Measurements from ENCODE around the gene LILRB4. TPM values are rescaled to one million over a fixed set of nuclear protein-coding genes. Genes with fewer than 3 reads are reported as not detected.

The LILRB4 gene
- total and polyA plus RNA-seq, 2 experiments from 2014 or later = not detected

- DNase-seq (ENCODE audit: low spot score) = no peak
- Histone ChIP-seq H2AFZ (no peak overlapping the region), H3K4me1 (ENCODE audit: insufficient read depth) (no peaks in the 10 kb centered on the region), H3K9me2 (ENCODE audit: insufficient read depth) (no peaks in the 10 kb centered on the region), H3K4me3 (no peak overlapping the region), H3K27me3 (ENCODE audit: insufficient read depth) (no peaks in the 10 kb centered on the region), H4K20me1 (replicated peaks; ENCODE audit: insufficient read depth) (no peaks in the 10 kb centered on the region), H3K36me3 (ENCODE audit: insufficient read depth) (peaks cover 3% of the 10 kb centered on the region; the same call in 1 of the 2 replicates), H3K79me2 (replicated peaks; ENCODE audit: insufficient read depth) (no peaks in the 10 kb centered on the region), H3K27ac (ENCODE audit: low read depth) (no peak overlapping the region), H3F3A (replicated peaks; ENCODE audit: low read depth) (no peaks in the 10 kb centered on the region), H3K4me2 (no peak overlapping the region)
- no peak for ATAC-seq
- Mint-ChIP-seq H3K9me3 (peaks cover 94% of the 10 kb centered on the region), H3K27ac (no peak overlapping the region), H3K27me3 (ENCODE audit: insufficient read depth, low read depth, poor library complexity) (peaks cover 6% of the 10 kb centered on the region), H3K36me3 (ENCODE audit: low read depth) (peaks cover 44% of the 10 kb centered on the region), H3K4me1 (no peaks in the 10 kb centered on the region), H3K4me3 (no peak overlapping the region)
- TF ChIP-seq CREB1 (CRISPR knock-in tag; IDR thresholded peaks at IDR 0.05; ENCODE audit: low read depth) (no peak), STAT1 (IDR thresholded peaks at IDR 0.05; ENCODE audit: unreplicated experiment) (no peak), JUNB (IDR thresholded peaks at IDR 0.05; ENCODE audit: unreplicated experiment) (no peak), ETS1 (IDR thresholded peaks at IDR 0.05) (no peak), EZH2phosphoT487 (IDR thresholded peaks at IDR 0.05; ENCODE audit: unreplicated experiment) (no peak), REST (IDR thresholded peaks at IDR 0.05; ENCODE audit: unreplicated experiment) (no peak), CTCF (conservative IDR thresholded peaks at IDR 0.05; ENCODE audit: low read depth in 2 of 2) (no peak), ZNF331 (CRISPR knock-in tag; IDR thresholded peaks at IDR 0.05; ENCODE audit: low read depth) (no peak), NANOG (IDR thresholded peaks at IDR 0.05; ENCODE audit: borderline replicate concordance) (no peak), ZNF114 (CRISPR knock-in tag; IDR thresholded peaks at IDR 0.05) (no peak), EZH2 (IDR thresholded peaks at IDR 0.05; ENCODE audit: low read depth, unreplicated experiment) (no peak), POLR2AphosphoS5 (IDR thresholded peaks at IDR 0.05; ENCODE audit: low read depth) (no peak)
- TF ChIP-seq, protein P1, sequence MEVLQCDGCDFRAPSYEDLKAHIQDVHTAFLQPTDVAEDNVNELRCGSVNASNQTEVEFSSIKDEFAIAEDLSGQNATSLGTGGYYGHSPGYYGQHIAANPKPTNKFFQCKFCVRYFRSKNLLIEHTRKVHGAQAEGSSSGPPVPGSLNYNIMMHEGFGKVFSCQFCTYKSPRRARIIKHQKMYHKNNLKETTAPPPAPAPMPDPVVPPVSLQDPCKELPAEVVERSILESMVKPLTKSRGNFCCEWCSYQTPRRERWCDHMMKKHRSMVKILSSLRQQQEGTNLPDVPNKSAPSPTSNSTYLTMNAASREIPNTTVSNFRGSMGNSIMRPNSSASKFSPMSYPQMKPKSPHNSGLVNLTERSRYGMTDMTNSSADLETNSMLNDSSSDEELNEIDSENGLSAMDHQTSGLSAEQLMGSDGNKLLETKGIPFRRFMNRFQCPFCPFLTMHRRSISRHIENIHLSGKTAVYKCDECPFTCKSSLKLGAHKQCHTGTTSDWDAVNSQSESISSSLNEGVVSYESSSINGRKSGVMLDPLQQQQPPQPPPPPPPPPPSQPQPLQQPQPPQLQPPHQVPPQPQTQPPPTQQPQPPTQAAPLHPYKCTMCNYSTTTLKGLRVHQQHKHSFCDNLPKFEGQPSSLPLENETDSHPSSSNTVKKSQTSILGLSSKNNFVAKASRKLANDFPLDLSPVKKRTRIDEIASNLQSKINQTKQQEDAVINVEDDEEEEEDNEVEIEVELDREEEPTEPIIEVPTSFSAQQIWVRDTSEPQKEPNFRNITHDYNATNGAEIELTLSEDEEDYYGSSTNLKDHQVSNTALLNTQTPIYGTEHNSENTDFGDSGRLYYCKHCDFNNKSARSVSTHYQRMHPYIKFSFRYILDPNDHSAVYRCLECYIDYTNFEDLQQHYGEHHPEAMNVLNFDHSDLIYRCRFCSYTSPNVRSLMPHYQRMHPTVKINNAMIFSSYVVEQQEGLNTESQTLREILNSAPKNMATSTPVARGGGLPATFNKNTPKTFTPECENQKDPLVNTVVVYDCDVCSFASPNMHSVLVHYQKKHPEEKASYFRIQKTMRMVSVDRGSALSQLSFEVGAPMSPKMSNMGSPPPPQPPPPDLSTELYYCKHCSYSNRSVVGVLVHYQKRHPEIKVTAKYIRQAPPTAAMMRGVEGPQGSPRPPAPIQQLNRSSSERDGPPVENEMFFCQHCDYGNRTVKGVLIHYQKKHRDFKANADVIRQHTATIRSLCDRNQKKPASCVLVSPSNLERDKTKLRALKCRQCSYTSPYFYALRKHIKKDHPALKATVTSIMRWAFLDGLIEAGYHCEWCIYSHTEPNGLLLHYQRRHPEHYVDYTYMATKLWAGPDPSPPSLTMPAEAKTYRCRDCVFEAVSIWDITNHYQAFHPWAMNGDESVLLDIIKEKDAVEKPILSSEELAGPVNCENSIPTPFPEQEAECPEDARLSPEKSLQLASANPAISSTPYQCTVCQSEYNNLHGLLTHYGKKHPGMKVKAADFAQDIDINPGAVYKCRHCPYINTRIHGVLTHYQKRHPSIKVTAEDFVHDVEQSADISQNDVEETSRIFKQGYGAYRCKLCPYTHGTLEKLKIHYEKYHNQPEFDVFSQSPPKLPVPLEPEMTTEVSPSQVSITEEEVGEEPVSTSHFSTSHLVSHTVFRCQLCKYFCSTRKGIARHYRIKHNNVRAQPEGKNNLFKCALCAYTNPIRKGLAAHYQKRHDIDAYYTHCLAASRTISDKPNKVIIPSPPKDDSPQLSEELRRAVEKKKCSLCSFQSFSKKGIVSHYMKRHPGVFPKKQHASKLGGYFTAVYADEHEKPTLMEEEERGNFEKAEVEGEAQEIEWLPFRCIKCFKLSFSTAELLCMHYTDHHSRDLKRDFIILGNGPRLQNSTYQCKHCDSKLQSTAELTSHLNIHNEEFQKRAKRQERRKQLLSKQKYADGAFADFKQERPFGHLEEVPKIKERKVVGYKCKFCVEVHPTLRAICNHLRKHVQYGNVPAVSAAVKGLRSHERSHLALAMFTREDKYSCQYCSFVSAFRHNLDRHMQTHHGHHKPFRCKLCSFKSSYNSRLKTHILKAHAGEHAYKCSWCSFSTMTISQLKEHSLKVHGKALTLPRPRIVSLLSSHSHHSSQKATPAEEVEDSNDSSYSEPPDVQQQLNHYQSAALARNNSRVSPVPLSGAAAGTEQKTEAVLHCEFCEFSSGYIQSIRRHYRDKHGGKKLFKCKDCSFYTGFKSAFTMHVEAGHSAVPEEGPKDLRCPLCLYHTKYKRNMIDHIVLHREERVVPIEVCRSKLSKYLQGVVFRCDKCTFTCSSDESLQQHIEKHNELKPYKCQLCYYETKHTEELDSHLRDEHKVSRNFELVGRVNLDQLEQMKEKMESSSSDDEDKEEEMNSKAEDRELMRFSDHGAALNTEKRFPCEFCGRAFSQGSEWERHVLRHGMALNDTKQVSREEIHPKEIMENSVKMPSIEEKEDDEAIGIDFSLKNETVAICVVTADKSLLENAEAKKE (CRISPR knock-in tag; IDR thresholded peaks at IDR 0.05) = no peak
Measured at GRCh38 chr19:54704928-54705327, 42.1 kb downstream of the LILRB4 start.
